Astrocyte of the spinal cord (primary cell): ENCODE data around the gene KCND3.

Source experiments
- DNase-seq: peaks from one replicate; pipeline ENCODE4 v3.0.0; 2011; ENCODE audit warnings: low read depth, low spot score
- H3K4me3 ChIP-seq: 2 replicates; pipeline ENCODE4 v1.5.1; 2011; ENCODE audit warnings: low read depth, mild to moderate bottlenecking, low read length, moderate library complexity
- CTCF ChIP-seq: IDR thresholded peaks from 2 replicates; pipeline ENCODE4 v1.5.1; 2012; ENCODE audit warnings: low read depth, mild to moderate bottlenecking, low read length, inconsistent platforms
- in situ Hi-C: cut with HindIII; loops from 2 replicates; pipeline ENCODE4 v1.10.0; 2017; ENCODE audit warnings: low sequenced_read_pairs

Gene KCND3

GRCh38 chr1:111989531-111990025 is at the start of gene KCND3:
KCND3 (minus strand) TSS chr1:111989668.
- no peak for TF ChIP-seq CTCF
- in situ Hi-C loops, result no loop called here
- H3K4me3 ChIP-seq, result no peak within 1 kb of the TSS
- no peak for DNase-seq

- TF ChIP-seq CTCF, result no peak
- in situ Hi-C loops, result no loop called here
- no peak overlapping the region for H3K4me3 ChIP-seq
- no peak for DNase-seq
Measured at GRCh38 chr1:112034277-112034676, 44.8 kb upstream of the KCND3 start.

GRCh38 chr1:112033439-112034120 is 44.1 kb upstream of the KCND3 start:
- TF ChIP-seq CTCF, result no peak
- in situ Hi-C loops, result no loop called here
- H3K4me3 ChIP-seq, result no peak overlapping the region
- no peak for DNase-seq

- DNase-seq, result no peak
- in situ Hi-C loops, result no loop called here
- no peak overlapping the region for H3K4me3 ChIP-seq
- TF ChIP-seq CTCF, result no peak
Measured at GRCh38 chr1:112030157-112030556, 40.7 kb upstream of the KCND3 start.

- in situ Hi-C loops, result no loop called here
- no peak for DNase-seq
- H3K4me3 ChIP-seq, result no peak overlapping the region
- TF ChIP-seq CTCF, result no peak
Measured at GRCh38 chr1:112027696-112028095, 38.2 kb upstream of the KCND3 start.

- no peak for DNase-seq
- in situ Hi-C loops, result no loop called here
- no peak overlapping the region for H3K4me3 ChIP-seq
- no peak for TF ChIP-seq CTCF
Measured at GRCh38 chr1:112026501-112026900, 37.0 kb upstream of the KCND3 start.
